ENCODE data around the gene THRB. TPM values are rescaled to one million over a fixed set of nuclear protein-coding genes. Genes with fewer than 3 reads are reported as not detected.

THRB gene
- total RNA-seq, 1 donor from 2014 or later, result 22.8 TPM

GRCh38 chr3:24155276-24155675 lies 339.4 kb downstream of the THRB start:
- TF ChIP-seq POLR2AphosphoS5 (IDR thresholded peaks at IDR 0.05; ENCODE audit: insufficient read depth in 1 of 2, low read depth in 1 of 2) (no peak), CTCF (IDR thresholded peaks at IDR 0.05) (no peak), POLR2A (IDR thresholded peaks at IDR 0.05) (no peak)
- no peaks in the 10 kb centered on the region for H3K9me3 ChIP-seq
- H3K4me3 ChIP-seq, result no peak overlapping the region
- DNase-seq (ENCODE audit: extremely low spot score in 2 of 2), result no peak
- no peaks in the 10 kb centered on the region for H3K27me3 ChIP-seq
- H3K36me3 ChIP-seq, result no peaks in the 10 kb centered on the region
- no peaks in the 10 kb centered on the region for H3K4me1 ChIP-seq
- no peak overlapping the region for H3K27ac ChIP-seq
- intact Hi-C loops (cut with DNase I), result no loop called here

- TF ChIP-seq POLR2AphosphoS5 (IDR thresholded peaks at IDR 0.05; ENCODE audit: insufficient read depth in 1 of 2, low read depth in 1 of 2) (no peak), CTCF (IDR thresholded peaks at IDR 0.05) (no peak), POLR2A (IDR thresholded peaks at IDR 0.05) (no peak)
Observed at GRCh38 chr3:24154781-24155180, 339.9 kb downstream of the THRB start.

GRCh38 chr3:24154013-24154695 lies 340.5 kb downstream of the THRB start:
- intact Hi-C loops (cut with DNase I), result no loop called here

More at GRCh38 chr3:24154781-24155180, 339.9 kb downstream of the THRB start:
- Histone ChIP-seq H3K27ac (no peak overlapping the region), H3K27me3 (no peaks in the 10 kb centered on the region), H3K9me3 (no peaks in the 10 kb centered on the region), H3K4me1 (no peaks in the 10 kb centered on the region), H3K36me3 (no peaks in the 10 kb centered on the region), H3K4me3 (no peak overlapping the region)
- DNase-seq (ENCODE audit: extremely low spot score in 2 of 2), result no peak
- intact Hi-C loops (cut with DNase I), result no loop called here

GRCh38 chr3:24151594-24151993 lies 343.1 kb downstream of the THRB start:
- TF ChIP-seq POLR2A (IDR thresholded peaks at IDR 0.05) (no peak), POLR2AphosphoS5 (IDR thresholded peaks at IDR 0.05; ENCODE audit: insufficient read depth in 1 of 2, low read depth in 1 of 2) (no peak), CTCF (IDR thresholded peaks at IDR 0.05) (no peak)
- no peak overlapping the region for H3K4me3 ChIP-seq
- H3K27me3 ChIP-seq, result no peaks in the 10 kb centered on the region
- H3K36me3 ChIP-seq, result no peaks in the 10 kb centered on the region
- H3K4me1 ChIP-seq, result peaks cover 2% of the 10 kb centered on the region
- no peak overlapping the region for H3K27ac ChIP-seq
- intact Hi-C loops (cut with DNase I), result no loop called here
- no peaks in the 10 kb centered on the region for H3K9me3 ChIP-seq
- no peak for DNase-seq (ENCODE audit: extremely low spot score in 2 of 2)

More at GRCh38 chr3:24154013-24154695, 340.5 kb downstream of the THRB start:
- Histone ChIP-seq H3K27ac (no peak overlapping the region), H3K36me3 (no peaks in the 10 kb centered on the region), H3K4me1 (no peaks in the 10 kb centered on the region), H3K27me3 (no peaks in the 10 kb centered on the region), H3K9me3 (no peaks in the 10 kb centered on the region), H3K4me3 (no peak overlapping the region)
- DNase-seq (ENCODE audit: extremely low spot score in 2 of 2), result no peak
- TF ChIP-seq CTCF (IDR thresholded peaks at IDR 0.05) (no peak), POLR2AphosphoS5 (IDR thresholded peaks at IDR 0.05; ENCODE audit: insufficient read depth in 1 of 2, low read depth in 1 of 2) (no peak), POLR2A (IDR thresholded peaks at IDR 0.05) (no peak)

GRCh38 chr3:24149032-24149431 lies 345.6 kb downstream of the THRB start:
- Histone ChIP-seq H3K36me3 (no peaks in the 10 kb centered on the region), H3K4me3 (no peak overlapping the region), H3K27me3 (no peaks in the 10 kb centered on the region), H3K4me1 (peaks cover 17% of the 10 kb centered on the region), H3K27ac (no peak overlapping the region), H3K9me3 (no peaks in the 10 kb centered on the region)
- TF ChIP-seq POLR2AphosphoS5 (IDR thresholded peaks at IDR 0.05; ENCODE audit: insufficient read depth in 1 of 2, low read depth in 1 of 2) (no peak), POLR2A (IDR thresholded peaks at IDR 0.05) (no peak), CTCF (IDR thresholded peaks at IDR 0.05) (no peak)
- no peak for DNase-seq (ENCODE audit: extremely low spot score in 2 of 2)
- intact Hi-C loops (cut with DNase I), result no loop called here

Data from vagina (tissue), 2 donors.